Psoas muscle (tissue), 8 donors: ENCODE data around the gene BMP5. TPM values are rescaled to one million over a fixed set of nuclear protein-coding genes. Genes with fewer than 3 reads are reported as not detected.

Source experiments
- ATAC-seq, 4 donors: fragments of 200-7000 bp; cut with Tn5 transposase; one replicate each; pipeline ENCODE4 v1.9.1; 2020; ENCODE audit warnings: moderate library complexity in 3 of 4, mild to moderate bottlenecking in 2 of 4
- DNase-seq, 2 donors: peaks; one replicate each; pipeline ENCODE4 v3.0.0-alpha.2; 2020
- H3K27ac ChIP-seq: fragments of 200-600 bp; one replicate; pipeline ENCODE4 v1.8.0; 2022
- H3K27me3 ChIP-seq, 3 donors: fragments of 200-600 bp in 1 of 3; one replicate each; pipeline versions ENCODE4 v1.6.1 to v1.8.0; 2013 to 2022; ENCODE audit warnings: low read length in 2 of 3, mild to moderate bottlenecking in 2 of 3, moderate library complexity in 1 of 3; ENCODE audit not compliant: insufficient read depth in 3 of 3
- H3K36me3 ChIP-seq, 2 donors: fragments of 200-600 bp in 1 of 2; one replicate each; pipeline versions ENCODE4 v1.6.1 to v1.8.0; 2013 to 2022; ENCODE audit warnings: low read depth in 1 of 2, mild to moderate bottlenecking in 1 of 2, moderate library complexity in 1 of 2; ENCODE audit not compliant: insufficient read depth in 1 of 2
- H3K4me1 ChIP-seq: fragments of 200-600 bp; one replicate; pipeline ENCODE4 v1.8.0; 2022
- H3K4me3 ChIP-seq: fragments of 200-600 bp; one replicate; pipeline ENCODE4 v1.8.0; 2022; ENCODE audit warnings: mild to moderate bottlenecking
- H3K9me3 ChIP-seq: fragments of 200-600 bp; one replicate; pipeline ENCODE4 v1.8.0; 2022
- CTCF ChIP-seq: fragments of 200-600 bp; IDR thresholded peaks from one replicate; pipeline ENCODE4 v1.8.0; 2022; ENCODE audit warnings: antibody characterized with exemption
- WGBS, 3 donors: extraction: QIAGEN DNeasy Blood & Tissue Kit; methylation state at CpG; one replicate each; pipeline versions ENCODE4 v1.1.6 to v1.1.7; 2013; 5-methylcytosine and 5-hydroxymethylcytosine counted together
- intact Hi-C, 2 donors: fragments of 100-400 bp; cut with DNase I; formaldehyde crosslinking; loops; one replicate each; pipeline versions ENCODE4 v1.11.0 to v1.14.2; 2022
- polyA plus RNA-seq, 3 donors: library from polyadenylated mRNA; stranded (reverse); fragments of 200-250 nt; gene quantifications; one replicate each; pipeline ENCODE4 v1.2.3, GENCODE V29; 2013
- total RNA-seq, 4 donors: library from RNA; stranded (reverse); fragmentation: NEBNext Ultra II Directional in 2 of 4; extraction: Animal tissue kit (Norgen Biotek cat#: 25700) in 2 of 4; gene quantifications; one replicate each; pipeline versions ENCODE4 v1.2.1 to v1.2.4, GENCODE V29; 2021 to 2023
- donor health status: healthy with polysubstance abuse.
- donor health status: DM: no; HTN: no; CAD: no; lungs with moderate emphysema.
- donor health status: Bipolar disorder and iron deficiency.
- donor health status: healthy.
- donor health status: DM: yes; HTN: yes; CAD: no.
- donor health status: DM: no; HTN: no; CAD: no.
- donor health status: DM: no; HTN: no; CAD: no.
- donor health status: DM: yes; HTN: yes; CAD: no.

Gene BMP5
- total and polyA plus RNA-seq, 7 donors: 0.76 to 3.5 (median 1.5) TPM

DNA sequence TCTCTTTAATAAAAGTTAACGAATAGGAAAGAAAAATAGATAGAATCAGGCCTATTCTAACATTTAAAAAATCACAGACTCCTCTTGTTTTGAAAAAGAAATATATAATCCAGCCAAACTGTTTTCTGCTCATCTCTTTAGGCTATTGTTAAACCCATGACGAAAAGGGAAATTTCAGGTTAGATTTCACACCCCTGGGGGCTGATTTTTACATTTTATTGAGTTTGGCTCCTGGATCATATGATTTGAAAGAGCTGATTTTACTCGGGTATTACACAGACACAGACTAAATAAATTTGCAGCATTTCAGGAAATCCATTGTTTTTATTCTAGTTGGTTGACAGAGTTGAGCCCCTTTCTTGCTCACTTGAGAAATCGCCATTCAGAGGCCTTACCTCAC, 160.6 kb downstream of the BMP5 start:
- Histone ChIP-seq H3K4me3 (no peak overlapping the region), H3K4me1 (no peaks in the 10 kb centered on the region), H3K27me3 (no peaks in the 10 kb centered on the region), H3K36me3 (no peaks in the 10 kb centered on the region), H3K27ac (no peak overlapping the region), H3K9me3 (no peaks in the 10 kb centered on the region)
- TF ChIP-seq CTCF: no peak
- DNase-seq (no peak), ATAC-seq (no peak)
- 50 to 60% (median 54%) methylated on average over 4 of the region's 4 CpGs for WGBS, 3 donors
- intact Hi-C loops: no loop called here

DNA sequence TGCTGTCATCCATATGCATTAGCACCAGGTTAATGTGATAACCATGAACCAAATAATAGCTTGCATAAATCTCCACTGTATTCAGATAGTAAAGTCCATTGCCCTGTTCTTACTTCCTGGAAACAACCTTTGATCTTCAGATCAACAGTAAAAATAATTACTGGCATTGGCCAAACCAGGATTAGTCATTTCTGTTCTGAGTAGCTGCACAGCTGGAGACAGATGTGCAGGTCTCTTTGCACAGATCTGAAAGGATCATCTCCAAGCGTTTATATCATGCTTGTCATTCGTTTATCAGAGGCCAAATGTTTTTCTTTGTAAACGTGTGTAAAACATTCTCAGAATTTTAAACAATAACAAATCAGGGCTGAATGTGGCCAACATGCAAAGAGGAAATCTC, 162.0 kb downstream of the BMP5 start:
- 8 to 13% (median 10%) methylated on average over 3 of the region's 3 CpGs for WGBS, 3 donors
- intact Hi-C loops: no loop called here
- Histone ChIP-seq H3K36me3 (no peaks in the 10 kb centered on the region), H3K9me3 (no peaks in the 10 kb centered on the region), H3K27me3 (no peaks in the 10 kb centered on the region), H3K4me1 (no peaks in the 10 kb centered on the region), H3K27ac (no peak overlapping the region), H3K4me3 (no peak overlapping the region)
- no peak for DNase-seq
- no peak for TF ChIP-seq CTCF
- ATAC-seq: no peak

GRCh38 chr6:55708711-55709110, 166.7 kb downstream of the BMP5 start:
- WGBS, 3 donors: 90 to 97% (median 94%) methylated on average over 1 of the region's 1 CpG

DNA sequence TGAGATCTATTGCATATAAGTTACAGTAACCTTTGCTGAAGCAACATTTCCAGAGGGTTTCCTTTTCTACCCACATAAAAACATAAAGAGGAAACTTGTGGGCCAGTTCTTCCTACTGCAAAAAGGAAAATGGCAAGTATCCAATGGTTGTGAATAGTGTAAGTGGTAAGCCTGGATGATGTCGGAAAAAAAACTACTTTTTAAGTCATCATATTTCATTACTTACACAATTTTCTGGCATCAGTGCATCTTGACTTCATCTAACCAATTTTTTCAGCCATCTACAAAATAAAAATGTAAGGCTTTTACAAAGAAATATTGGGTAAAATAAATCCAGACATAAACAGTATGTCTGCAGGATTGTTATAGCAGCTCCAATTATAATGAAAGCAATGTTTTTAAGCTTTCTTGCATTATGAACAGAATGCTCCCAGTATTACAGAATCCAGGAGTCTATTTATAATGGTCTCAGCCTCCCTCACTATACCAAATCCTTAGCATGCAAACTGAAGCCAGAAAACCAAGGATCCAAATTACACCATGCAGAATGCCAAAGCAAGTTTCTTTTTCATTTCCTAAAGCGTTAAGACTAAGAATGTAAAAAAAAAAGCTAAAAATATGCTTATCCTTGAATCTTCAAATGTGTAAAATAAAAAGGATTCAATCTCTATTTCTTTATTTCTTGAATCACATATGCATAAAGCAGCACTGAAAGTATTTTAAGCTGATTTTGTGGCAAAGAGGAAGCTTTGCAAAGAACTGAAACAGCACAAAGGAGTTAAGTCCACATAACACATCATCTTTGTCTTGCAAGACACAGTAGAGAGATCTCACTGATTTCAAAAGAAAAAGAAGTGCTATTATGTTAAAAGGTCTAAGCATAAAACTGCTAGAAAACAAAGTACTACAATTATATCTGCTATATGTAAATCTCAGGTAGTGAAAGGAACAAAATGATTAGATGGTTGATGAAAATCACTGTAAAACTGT, 169.6 kb downstream of the BMP5 start:
- WGBS, 3 donors: 37 to 53% (median 52%) methylated on average over 2 of the region's 2 CpGs
- DNase-seq (no peak), ATAC-seq (no peak)
- Histone ChIP-seq H3K27me3 (no peaks in the 10 kb centered on the region), H3K4me3 (no peak overlapping the region), H3K4me1 (no peaks in the 10 kb centered on the region), H3K27ac (no peak overlapping the region), H3K36me3 (no peaks in the 10 kb centered on the region), H3K9me3 (no peaks in the 10 kb centered on the region)
- TF ChIP-seq CTCF: no peak
- intact Hi-C loops: no loop called here

More at GRCh38 chr6:55708711-55709110, 166.7 kb downstream of the BMP5 start:
- DNase-seq: no peak
- Histone ChIP-seq H3K36me3 (no peaks in the 10 kb centered on the region), H3K27me3 (no peaks in the 10 kb centered on the region), H3K4me3 (no peak overlapping the region), H3K27ac (no peak overlapping the region), H3K9me3 (no peaks in the 10 kb centered on the region), H3K4me1 (no peaks in the 10 kb centered on the region)
- intact Hi-C loops: no loop called here
- ATAC-seq: no peak
- no peak for TF ChIP-seq CTCF
